CD4-positive, alpha-beta memory T cell (primary cell): ENCODE data around the gene SLC15A3. TPM values are rescaled to one million over a fixed set of nuclear protein-coding genes. Genes with fewer than 3 reads are reported as not detected.

Source experiments
- CTCF ChIA-PET: fragments of 350-600 bp; sonication (Branson Sonifier 250); formaldehyde crosslinking; loops from one replicate; lab custom pipeline; 2021; ENCODE audit warnings: inconsistent platforms; ENCODE audit not compliant: partially characterized antibody; lab: Charles Lee
- POLR2A ChIA-PET: fragments of 350-600 bp; sonication (Branson Sonifier 250); formaldehyde crosslinking; loops from one replicate; lab custom pipeline; 2021; ENCODE audit not compliant: partially characterized antibody; lab: Charles Lee
- DNase-seq, 5 donors: peaks; one replicate each; pipeline versions ENCODE4 v3.0.0 to v3.0.0-alpha.2; 2020 to 2022; ENCODE audit warnings: mixed read lengths in 1 of 5
- H3K27ac ChIP-seq: one replicate; pipeline ENCODE4 v1.7.0; 2013; ENCODE audit warnings: low read depth, low read length
- H3K27me3 ChIP-seq: 2 replicates; pipeline ENCODE4 v1.7.0; 2013; ENCODE audit warnings: mild to moderate bottlenecking, low read length, moderate library complexity; ENCODE audit not compliant: insufficient read depth
- H3K36me3 ChIP-seq: 2 replicates; pipeline ENCODE4 v1.7.0; 2013; ENCODE audit warnings: mild to moderate bottlenecking, low read length, moderate library complexity; ENCODE audit not compliant: insufficient read depth
- H3K4me1 ChIP-seq: 2 replicates; pipeline ENCODE4 v1.7.0; 2013; ENCODE audit warnings: mild to moderate bottlenecking, low read length, moderate library complexity; ENCODE audit not compliant: insufficient read depth
- H3K4me3 ChIP-seq, 2 donors: one replicate each; pipeline ENCODE4 v1.7.0; 2013; ENCODE audit warnings: low read length in 2 of 2, mild to moderate bottlenecking in 1 of 2
- H3K9me3 ChIP-seq, 2 donors: one replicate each; pipeline ENCODE4 v1.7.0; 2013; ENCODE audit warnings: low read length in 2 of 2, control low read depth in 1 of 2; ENCODE audit not compliant: control insufficient read depth in 1 of 2
- H3K27ac Mint-ChIP-seq, 7 donors: one replicate each; pipeline ENCODE4 v1.8.0; 2020 to 2021; ENCODE audit warnings: mixed read lengths in 7 of 7, mild to moderate bottlenecking in 6 of 7, inconsistent platforms in 3 of 7, moderate library complexity in 3 of 7
- H3K27me3 Mint-ChIP-seq, 2 donors: one replicate each; pipeline ENCODE4 v1.8.0; 2020 to 2021; ENCODE audit warnings: mixed read lengths in 2 of 2
- H3K36me3 Mint-ChIP-seq, 2 donors: one replicate each; pipeline ENCODE4 v1.8.0; 2020 to 2021; ENCODE audit warnings: mixed read lengths in 2 of 2, inconsistent platforms in 1 of 2, mild to moderate bottlenecking in 1 of 2
- H3K4me1 Mint-ChIP-seq, 4 donors: one replicate each; pipeline ENCODE4 v1.8.0; 2020 to 2021; ENCODE audit warnings: mixed read lengths in 4 of 4, mild to moderate bottlenecking in 1 of 4
- H3K4me3 Mint-ChIP-seq, 8 donors: one replicate each; pipeline ENCODE4 v1.8.0; 2020 to 2021; ENCODE audit warnings: mixed read lengths in 8 of 8, mild to moderate bottlenecking in 7 of 8, moderate library complexity in 6 of 8, inconsistent platforms in 3 of 8
- H3K9me3 Mint-ChIP-seq, 8 donors: one replicate each; pipeline ENCODE4 v1.8.0; 2020 to 2021; ENCODE audit warnings: mixed read lengths in 8 of 8, mild to moderate bottlenecking in 5 of 8, inconsistent platforms in 3 of 8, moderate library complexity in 1 of 8
- intact Hi-C: fragments of 100-400 bp; cut with micrococcal nuclease; formaldehyde crosslinking; loops from one replicate; pipeline ENCODE4 v1.15.1; 2023
- polyA plus RNA-seq, 2 donors: library from polyadenylated mRNA; unstranded; fragments of 300-500 nt; fragmentation: Illumina TruSeq; gene quantifications; one replicate each; pipeline ENCODE4 v1.2.3, GENCODE V29; 2021
- total RNA-seq, 2 experiments: library from RNA; stranded (reverse); gene quantifications; one replicate each; pipeline ENCODE4 v1.2.3, GENCODE V29; 2021

The SLC15A3 gene
- total and polyA plus RNA-seq, 4 experiments from 2014 or later = 0.29 to 5.4 (median 4.6) TPM; not detected in 1

GRCh38 chr11:60939855-60940254, 12.1 kb downstream of the SLC15A3 start:
- Mint-ChIP-seq H3K4me1 (peaks cover 2 to 9% (median 3%) of the 10 kb centered on the region in 4 donors), H3K27me3 (peaks cover 3% of the 10 kb centered on the region in 2 donors), H3K36me3 (no peaks in the 10 kb centered on the region), H3K27ac (peak overlapping the region in 1 of 7 donors; percentile 28), H3K9me3 (no peaks in the 10 kb centered on the region), H3K4me3 (no peak overlapping the region)
- H3K27me3 ChIP-seq = no peaks in the 10 kb centered on the region
- CTCF ChIA-PET = interaction anchor here (0.8 to 1.4 kb wide), 4 partner anchors 9 to 108 kb away, joined by 3 to 4 read pairs (median 3); no protein-coding TSS in a partner anchor
- no peaks in the 10 kb centered on the region for H3K36me3 ChIP-seq
- H3K4me1 ChIP-seq = no peaks in the 10 kb centered on the region
- intact Hi-C loops = no loop called here
- no peak overlapping the region for H3K4me3 ChIP-seq
- H3K9me3 ChIP-seq = no peaks in the 10 kb centered on the region
- no peak for DNase-seq
- POLR2A ChIA-PET = interaction anchor here (0.9 to 1.2 kb wide), 2 partner anchors 10 to 195 kb away, joined by 3 read pairs; no protein-coding TSS in a partner anchor
- H3K27ac ChIP-seq = no peak overlapping the region

- ChIA-PET POLR2A (no interaction called here), CTCF (interaction anchor here (1.1 to 1.4 kb wide), 2 partner anchors 8 to 21 kb away, joined by 3 read pairs; no protein-coding TSS in a partner anchor)
- Histone ChIP-seq H3K27ac (no peak overlapping the region), H3K4me3 (no peak overlapping the region), H3K9me3 (no peaks in the 10 kb centered on the region), H3K27me3 (no peaks in the 10 kb centered on the region), H3K36me3 (no peaks in the 10 kb centered on the region), H3K4me1 (no peaks in the 10 kb centered on the region)
- Mint-ChIP-seq H3K27ac (no peak overlapping the region), H3K4me1 (peaks cover 2 to 9% (median 3%) of the 10 kb centered on the region in 4 donors), H3K27me3 (peaks cover 3 to 4% of the 10 kb centered on the region in 2 donors), H3K4me3 (no peak overlapping the region), H3K36me3 (no peaks in the 10 kb centered on the region), H3K9me3 (no peaks in the 10 kb centered on the region)
- intact Hi-C loops = no loop called here
- no peak for DNase-seq
Observed at GRCh38 chr11:60939301-60939700, 12.7 kb downstream of the SLC15A3 start.

- H3K9me3 Mint-ChIP-seq = no peaks in the 10 kb centered on the region
- Histone ChIP-seq H3K27me3 (no peaks in the 10 kb centered on the region), H3K4me1 (no peaks in the 10 kb centered on the region), H3K9me3 (no peaks in the 10 kb centered on the region), H3K4me3 (no peak overlapping the region), H3K27ac (no peak overlapping the region), H3K36me3 (no peaks in the 10 kb centered on the region)
- peak overlapping the region in 1 of 7 donors; percentile 8 for H3K27ac Mint-ChIP-seq
- H3K4me3 Mint-ChIP-seq = no peak overlapping the region
- no peak for DNase-seq
- POLR2A ChIA-PET = no interaction called here
- no peaks in the 10 kb centered on the region for H3K36me3 Mint-ChIP-seq
- H3K4me1 Mint-ChIP-seq = peaks cover 2 to 9% (median 3%) of the 10 kb centered on the region in 4 donors
- H3K27me3 Mint-ChIP-seq = peaks cover 0 to 7% of the 10 kb centered on the region in 2 donors
- CTCF ChIA-PET = no interaction called here
- intact Hi-C loops = no loop called here
Observed at GRCh38 chr11:60938500-60938899, 13.5 kb downstream of the SLC15A3 start.

GRCh38 chr11:60937811-60938210, 14.2 kb downstream of the SLC15A3 start:
- H3K36me3 ChIP-seq = no peaks in the 10 kb centered on the region
- Mint-ChIP-seq H3K36me3 (no peaks in the 10 kb centered on the region), H3K27ac (peak overlapping the region in 1 of 7 donors; percentile 8)

GRCh38 chr11:60937144-60937527, 14.8 kb downstream of the SLC15A3 start:
- Histone ChIP-seq H3K9me3 (no peaks in the 10 kb centered on the region), H3K27ac (no peak overlapping the region), H3K4me1 (no peaks in the 10 kb centered on the region), H3K4me3 (no peak overlapping the region), H3K27me3 (no peaks in the 10 kb centered on the region), H3K36me3 (no peaks in the 10 kb centered on the region)
- Mint-ChIP-seq H3K4me1 (peaks cover 2 to 9% (median 3%) of the 10 kb centered on the region in 4 donors), H3K27me3 (peaks cover 0 to 7% of the 10 kb centered on the region in 2 donors), H3K27ac (peak overlapping the region in 1 of 7 donors; percentile 12), H3K4me3 (no peak overlapping the region), H3K36me3 (no peaks in the 10 kb centered on the region), H3K9me3 (no peaks in the 10 kb centered on the region)
- CTCF ChIA-PET = no interaction called here
- DNase-seq = no peak
- POLR2A ChIA-PET = no interaction called here
- intact Hi-C loops = no loop called here

More at GRCh38 chr11:60937811-60938210, 14.2 kb downstream of the SLC15A3 start:
- ChIA-PET CTCF (no interaction called here), POLR2A (no interaction called here)
- H3K4me1 ChIP-seq = no peaks in the 10 kb centered on the region
- Mint-ChIP-seq H3K27me3 (peaks cover 0 to 7% of the 10 kb centered on the region in 2 donors), H3K4me1 (peaks cover 2 to 9% (median 3%) of the 10 kb centered on the region in 4 donors), H3K9me3 (no peaks in the 10 kb centered on the region), H3K4me3 (no peak overlapping the region)
- no peak for DNase-seq
- H3K9me3 ChIP-seq = no peaks in the 10 kb centered on the region
- intact Hi-C loops = no loop called here
- no peak overlapping the region for H3K4me3 ChIP-seq
- H3K27ac ChIP-seq = no peak overlapping the region
- H3K27me3 ChIP-seq = no peaks in the 10 kb centered on the region

- no peaks in the 10 kb centered on the region for H3K27me3 ChIP-seq
- H3K4me3 ChIP-seq = no peak overlapping the region
- H3K36me3 Mint-ChIP-seq = no peaks in the 10 kb centered on the region
- no peaks in the 10 kb centered on the region for H3K36me3 ChIP-seq
- H3K4me1 ChIP-seq = no peaks in the 10 kb centered on the region
- H3K27ac Mint-ChIP-seq = no peak overlapping the region
- no peaks in the 10 kb centered on the region for H3K9me3 Mint-ChIP-seq
- H3K4me3 Mint-ChIP-seq = no peak overlapping the region
- no peaks in the 10 kb centered on the region for H3K9me3 ChIP-seq
- DNase-seq = no peak
- POLR2A ChIA-PET = no interaction called here
- no peak overlapping the region for H3K27ac ChIP-seq
- H3K4me1 Mint-ChIP-seq = peaks cover 2 to 9% (median 3%) of the 10 kb centered on the region in 4 donors
- CTCF ChIA-PET = no interaction called here
- intact Hi-C loops = no loop called here
- H3K27me3 Mint-ChIP-seq = peaks cover 0 to 7% of the 10 kb centered on the region in 2 donors
Observed at GRCh38 chr11:60936467-60937143, 15.4 kb downstream of the SLC15A3 start.

- no peaks in the 10 kb centered on the region for H3K9me3 Mint-ChIP-seq
- POLR2A ChIA-PET = no interaction called here
- DNase-seq = no peak
- Histone ChIP-seq H3K9me3 (no peaks in the 10 kb centered on the region), H3K27me3 (no peaks in the 10 kb centered on the region), H3K36me3 (no peaks in the 10 kb centered on the region), H3K4me1 (no peaks in the 10 kb centered on the region), H3K4me3 (no peak overlapping the region), H3K27ac (no peak overlapping the region)
- intact Hi-C loops = no loop called here
- CTCF ChIA-PET = no interaction called here
- H3K4me3 Mint-ChIP-seq = no peak overlapping the region
- peaks cover 2 to 9% (median 3%) of the 10 kb centered on the region in 4 donors for H3K4me1 Mint-ChIP-seq
- peaks cover 0 to 10% of the 10 kb centered on the region in 2 donors for H3K27me3 Mint-ChIP-seq
- peak overlapping the region in 1 of 7 donors; percentile 72 for H3K27ac Mint-ChIP-seq
- no peaks in the 10 kb centered on the region for H3K36me3 Mint-ChIP-seq
Observed at GRCh38 chr11:60935676-60936442, 16.1 kb downstream of the SLC15A3 start.
